Left lung (tissue), 10 donors: ENCODE data around the gene FGB. TPM values are rescaled to one million over a fixed set of nuclear protein-coding genes. Genes with fewer than 3 reads are reported as not detected.

ENCODE experiments used
- ATAC-seq: fragments of 200-7000 bp; cut with Tn5 transposase; one replicate; pipeline ENCODE4 v1.9.1; 2020; ENCODE audit warnings: moderate library complexity
- DNase-seq, 4 donors: peaks; one replicate each; pipeline ENCODE4 v3.0.0-alpha.2; 2013 to 2020
- H3K27ac ChIP-seq, 2 donors: fragments of 200-600 bp; sonication (generic) in 1 of 2; one replicate each; pipeline versions ENCODE4 v1.5.0 to v1.8.0; 2020 to 2021
- H3K27me3 ChIP-seq, 2 donors: fragments of 200-600 bp; sonication (generic) in 1 of 2; one replicate each; pipeline versions ENCODE4 v1.5.0 to v1.8.0; 2020 to 2021
- H3K36me3 ChIP-seq, 2 donors: fragments of 200-600 bp; sonication (generic) in 1 of 2; one replicate each; pipeline versions ENCODE4 v1.5.0 to v1.8.0; 2020 to 2021
- H3K4me1 ChIP-seq, 2 donors: fragments of 200-600 bp; one replicate each; pipeline ENCODE4 v1.8.0; 2021
- H3K4me3 ChIP-seq, 2 donors: fragments of 200-600 bp; sonication (generic) in 1 of 2; one replicate each; pipeline versions ENCODE4 v1.5.0 to v1.8.0; 2020 to 2021; ENCODE audit warnings: mild to moderate bottlenecking in 1 of 2
- H3K9me3 ChIP-seq, 2 donors: fragments of 200-600 bp; sonication (generic) in 1 of 2; one replicate each; pipeline versions ENCODE4 v1.5.0 to v1.8.0; 2020 to 2021
- CTCF ChIP-seq, 2 donors: fragments of 200-600 bp; sonication (generic) in 1 of 2; IDR thresholded peaks; one replicate each; pipeline versions ENCODE4 v1.5.0 to v1.8.0; 2021; ENCODE audit warnings: antibody characterized with exemption in 2 of 2
- intact Hi-C, 2 donors: fragments of 100-400 bp; cut with DNase I; formaldehyde crosslinking; loops; one replicate each; pipeline versions ENCODE4 v1.11.2 to v1.14.2; 2022
- polyA plus RNA-seq, 6 donors: library from polyadenylated mRNA; unstranded; fragments of 120-200 nt; gene quantifications; one replicate each; pipeline ENCODE4 v1.2.1, GENCODE V29; 2013; ENCODE audit not compliant: insufficient read length in 6 of 6
- total RNA-seq, 2 donors: library from RNA; stranded (reverse); fragmentation: NEBNext Ultra II Directional; extraction: Animal tissue kit (Norgen Biotek cat#: 25700); gene quantifications; one replicate each; pipeline ENCODE4 v1.2.1, GENCODE V29; 2021
- donor health status: DM: no; HTN: yes; CAD: no.
- donor health status: DM: no; HTN: no; CAD: no.

FGB gene
- total and polyA plus RNA-seq, 8 donors, result 0.11 to 4.6 (median 0.35) TPM; not detected in 3

- H3K4me3 ChIP-seq, result peak within 1 kb of the TSS in 1 of 2 donors; percentile 14
- peaks cover 0 to 4% of the 10 kb centered on the region in 2 donors for H3K4me1 ChIP-seq
- intact Hi-C loops, result no loop called here
- no peak for TF ChIP-seq CTCF (IDR thresholded peaks at IDR 0.05)
- H3K27me3 ChIP-seq, result no peaks in the 10 kb centered on the region
- no peaks in the 10 kb centered on the region for H3K9me3 ChIP-seq
- no peak for DNase-seq
- H3K36me3 ChIP-seq, result no peaks in the 10 kb centered on the region
- no peak within 1 kb of the TSS for H3K27ac ChIP-seq
- peak; percentile 43 for ATAC-seq
Observed at GRCh38 chr4:154612472-154613414, 49.9 kb downstream of the FGB start, which contains the start of gene FGG. Gene FGG, minus strand, starts transcription at chr4:154612656. Its CDS starts 47 bp downstream, at chr4:154612609.

- intact Hi-C loops, result no loop called here
- TF ChIP-seq CTCF (IDR thresholded peaks at IDR 0.05), result no peak
- DNase-seq, result no peak
Observed at GRCh38 chr4:154614306-154614705, 51.5 kb downstream of the FGB start.

GRCh38 chr4:154615211-154615610 lies 52.4 kb downstream of the FGB start:
- DNase-seq (no peak), ATAC-seq (no peak)
- TF ChIP-seq CTCF (IDR thresholded peaks at IDR 0.05), result no peak
- intact Hi-C loops, result no loop called here
- Histone ChIP-seq H3K4me3 (no peak overlapping the region), H3K4me1 (peaks cover 0 to 4% of the 10 kb centered on the region in 2 donors), H3K27me3 (no peaks in the 10 kb centered on the region), H3K36me3 (no peaks in the 10 kb centered on the region), H3K27ac (no peak overlapping the region), H3K9me3 (no peaks in the 10 kb centered on the region)

More at GRCh38 chr4:154614306-154614705, 51.5 kb downstream of the FGB start:
- no peaks in the 10 kb centered on the region for H3K27me3 ChIP-seq
- no peaks in the 10 kb centered on the region for H3K9me3 ChIP-seq
- peaks cover 0 to 4% of the 10 kb centered on the region in 2 donors for H3K4me1 ChIP-seq
- no peak for ATAC-seq
- no peaks in the 10 kb centered on the region for H3K36me3 ChIP-seq
- H3K4me3 ChIP-seq, result no peak overlapping the region
- H3K27ac ChIP-seq, result no peak overlapping the region

DNA sequence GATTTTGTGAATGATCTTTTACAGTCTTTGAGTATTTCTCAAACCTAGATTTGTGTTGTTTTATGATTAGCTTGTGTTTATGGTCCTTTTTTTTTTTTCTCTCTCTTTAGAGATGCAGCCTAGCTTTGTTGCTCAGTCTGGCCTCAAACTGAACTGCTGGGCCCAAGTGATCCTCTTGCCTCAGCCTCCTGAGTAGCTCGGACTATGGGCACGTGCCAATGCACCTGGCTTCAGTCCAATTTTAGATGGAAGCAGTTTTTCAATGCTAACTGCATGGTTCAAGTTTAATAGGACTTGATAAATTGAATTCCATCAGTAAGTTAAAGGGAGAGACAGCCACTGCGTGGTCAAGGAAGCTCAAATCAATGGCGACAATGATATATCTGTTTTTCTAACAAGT lies 53.5 kb downstream of the FGB start:
- H3K36me3 ChIP-seq, result no peaks in the 10 kb centered on the region
- H3K27me3 ChIP-seq, result no peaks in the 10 kb centered on the region
- H3K27ac ChIP-seq, result no peak overlapping the region
- ATAC-seq, result no peak
- intact Hi-C loops, result no loop called here
- TF ChIP-seq CTCF (IDR thresholded peaks at IDR 0.05), result no peak
- peaks cover 0 to 4% of the 10 kb centered on the region in 2 donors for H3K4me1 ChIP-seq
- H3K9me3 ChIP-seq, result no peaks in the 10 kb centered on the region
- H3K4me3 ChIP-seq, result no peak overlapping the region
- no peak for DNase-seq

GRCh38 chr4:154616731-154617130 lies 53.9 kb downstream of the FGB start:
- Histone ChIP-seq H3K36me3 (no peaks in the 10 kb centered on the region), H3K9me3 (no peaks in the 10 kb centered on the region), H3K27me3 (no peaks in the 10 kb centered on the region), H3K27ac (no peak overlapping the region), H3K4me1 (peaks cover 0 to 4% of the 10 kb centered on the region in 2 donors), H3K4me3 (no peak overlapping the region)
- DNase-seq, result no peak
- intact Hi-C loops, result no loop called here
- no peak for TF ChIP-seq CTCF (IDR thresholded peaks at IDR 0.05)
- ATAC-seq, result no peak
